Airway epithelial cell (primary cell): ENCODE data around the gene APOL3. TPM values are rescaled to one million over a fixed set of nuclear protein-coding genes. Genes with fewer than 3 reads are reported as not detected.

Experiments
- total RNA-seq: library from RNA; depleted of rRNA; stranded (reverse); fragments of >200 nt; gene quantifications from 2 replicates; pipeline ENCODE4 v1.2.3, GENCODE V29; 2015

APOL3 gene, protein sequence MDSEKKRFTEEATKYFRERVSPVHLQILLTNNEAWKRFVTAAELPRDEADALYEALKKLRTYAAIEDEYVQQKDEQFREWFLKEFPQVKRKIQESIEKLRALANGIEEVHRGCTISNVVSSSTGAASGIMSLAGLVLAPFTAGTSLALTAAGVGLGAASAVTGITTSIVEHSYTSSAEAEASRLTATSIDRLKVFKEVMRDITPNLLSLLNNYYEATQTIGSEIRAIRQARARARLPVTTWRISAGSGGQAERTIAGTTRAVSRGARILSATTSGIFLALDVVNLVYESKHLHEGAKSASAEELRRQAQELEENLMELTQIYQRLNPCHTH
- total RNA-seq: not detected in 2 replicates

DNA sequence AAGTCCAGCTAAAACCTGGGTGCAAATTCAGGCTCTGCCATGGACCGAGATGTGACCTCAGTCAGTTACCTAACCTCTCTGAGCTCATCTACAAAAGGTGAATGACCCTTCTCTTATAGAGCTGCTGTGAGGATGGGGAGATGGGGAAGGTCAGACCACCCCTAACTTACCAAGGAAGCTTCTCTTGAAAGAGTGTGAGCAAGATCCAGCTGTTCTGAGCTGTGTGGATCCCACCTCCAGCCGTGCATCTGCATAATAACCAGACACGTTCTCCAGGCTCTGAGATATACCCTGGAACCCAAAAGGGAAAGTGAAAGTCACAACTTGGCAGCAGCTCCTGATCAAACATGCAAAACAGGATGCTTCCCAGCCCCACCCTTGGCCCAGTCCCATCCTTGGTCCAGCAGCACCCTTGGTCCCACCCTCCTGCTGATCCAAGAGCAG lies at the start of gene APOL3:
APOL3 (minus strand) TSS at position 257 of the 444 bp plus-strand sequence. CDS start 11,700 bp downstream, outside the sequence.

DNA sequence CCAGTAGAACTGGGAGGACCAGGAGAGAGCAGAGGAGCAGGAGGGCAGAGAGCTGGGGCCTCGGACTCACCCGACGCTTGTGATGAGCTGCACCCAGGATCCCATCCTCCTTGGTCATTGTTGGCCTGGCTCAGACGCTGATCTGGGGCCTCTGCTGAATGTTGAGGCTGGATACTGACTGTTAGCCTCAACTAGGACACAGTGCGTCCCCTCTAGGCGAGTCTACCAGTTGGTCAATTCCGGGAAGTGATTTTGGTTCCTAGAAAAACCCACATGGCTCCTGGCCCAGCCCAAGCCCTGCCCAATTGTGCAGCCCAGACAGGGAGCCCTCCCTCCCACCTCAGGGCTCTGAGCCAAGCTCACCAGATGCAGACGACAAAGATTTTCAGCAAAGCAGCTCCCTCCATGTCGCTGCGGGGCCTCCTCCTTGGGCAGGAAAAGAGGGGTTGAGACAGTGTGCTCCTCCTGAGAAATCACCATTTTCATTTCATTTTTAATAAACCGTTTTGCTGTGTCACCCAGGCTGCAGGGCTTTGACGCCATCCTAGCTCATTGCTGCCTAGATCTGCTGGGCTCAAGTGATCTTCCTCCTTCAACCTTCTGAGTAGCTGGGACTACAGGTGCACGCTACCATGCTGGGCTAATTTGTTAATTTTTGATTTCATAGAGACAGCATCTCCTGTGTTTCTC lies 41.2 kb upstream of the APOL3 start, which contains the start of gene APOL4:
APOL4 (minus strand) TSS at position 180 of the 690 bp plus-strand sequence; CDS start at position 105, 75 bp downstream.

Other genes with a start within 250 kb of the APOL3 start
- 58.8 and 85.0 TPM in 2 replicates for gene RBFOX2, start 131.9 kb downstream of the APOL3 start, total RNA-seq
- 0.56 and 0.65 TPM in 2 replicates for gene APOL4, start 41.1 kb upstream of the APOL3 start, total RNA-seq
- 9.7 and 13.3 TPM in 2 replicates for gene APOL2, start 78.8 kb upstream of the APOL3 start, total RNA-seq
- gene APOL1, start 92.4 kb upstream of the APOL3 start, total RNA-seq: 0.70 and 1.8 TPM in 2 replicates
- gene MYH9, start 227.2 kb upstream of the APOL3 start, total RNA-seq: 601 and 720 TPM in 2 replicates